Measurements from ENCODE around the gene TFAP2A.

TFAP2A gene

GRCh38 chr6:10404107-10404798 is 10.6 kb downstream of the TFAP2A start:
- peaks cover 88% of the 10 kb centered on the region for H3K27me3 ChIP-seq (ENCODE audit: control insufficient read depth, insufficient read depth, low read length)
- no peaks in the 10 kb centered on the region for H3K9me3 ChIP-seq (ENCODE audit: control insufficient read depth, insufficient read depth, low read length)
- peak overlapping the region; percentile 91 for H3K4me3 ChIP-seq (ENCODE audit: low read depth, low read length)
- peak overlapping the region; percentile 80 for H3K27ac ChIP-seq (ENCODE audit: low read depth, low read length)
- H3K4me1 ChIP-seq (ENCODE audit: control insufficient read depth, insufficient read depth, low read length), result peaks cover 59% of the 10 kb centered on the region
- peak overlapping the region; percentile 76 for H3K9ac ChIP-seq (ENCODE audit: low read depth, low read length)
- no peaks in the 10 kb centered on the region for H3K36me3 ChIP-seq (ENCODE audit: control insufficient read depth, insufficient read depth, low read length)

DNA sequence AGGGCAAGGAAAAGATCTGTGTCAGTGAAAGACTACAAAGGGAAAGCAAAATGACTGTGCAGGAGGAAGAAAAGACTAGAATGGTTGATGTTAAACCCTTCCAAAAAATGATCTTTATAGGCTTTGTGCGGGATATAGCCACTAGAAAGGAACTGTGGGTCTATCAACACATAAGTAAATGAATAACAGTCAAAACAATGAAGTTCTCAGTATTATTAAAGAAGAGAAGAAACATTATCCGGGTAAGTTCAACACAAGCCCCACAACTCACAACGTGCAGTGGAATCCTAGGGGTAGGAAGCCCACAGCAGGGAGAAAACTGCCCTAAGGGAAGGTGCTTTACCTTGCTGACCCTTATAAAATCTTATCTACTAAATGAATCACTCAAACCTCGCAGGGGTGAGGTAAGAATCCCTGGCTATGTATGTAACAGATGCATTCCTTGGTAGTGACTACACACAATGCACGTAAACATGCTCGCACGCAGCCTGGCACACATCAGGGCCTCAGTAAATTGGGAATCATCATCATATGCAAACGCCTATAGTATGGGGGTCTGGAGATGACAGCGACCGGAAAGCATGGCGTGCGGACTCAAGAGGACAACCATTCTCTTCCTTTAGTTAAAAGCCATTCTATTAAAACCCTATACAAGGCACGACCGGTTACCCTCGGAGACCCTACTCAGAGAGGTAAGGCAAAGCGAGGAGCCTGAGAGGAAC is 11.3 kb downstream of the TFAP2A start:
- H3K27ac ChIP-seq (ENCODE audit: low read depth, low read length), result peak overlapping the region; percentile 71
- peaks cover 62% of the 10 kb centered on the region for H3K4me1 ChIP-seq (ENCODE audit: control insufficient read depth, insufficient read depth, low read length)
- H3K36me3 ChIP-seq (ENCODE audit: control insufficient read depth, insufficient read depth, low read length), result no peaks in the 10 kb centered on the region
- H3K9me3 ChIP-seq (ENCODE audit: control insufficient read depth, insufficient read depth, low read length), result no peaks in the 10 kb centered on the region
- peaks cover 88% of the 10 kb centered on the region for H3K27me3 ChIP-seq (ENCODE audit: control insufficient read depth, insufficient read depth, low read length)
- H3K9ac ChIP-seq (ENCODE audit: low read depth, low read length), result no peak overlapping the region
- H3K4me3 ChIP-seq (ENCODE audit: low read depth, low read length), result peak overlapping the region; percentile 65

DNA sequence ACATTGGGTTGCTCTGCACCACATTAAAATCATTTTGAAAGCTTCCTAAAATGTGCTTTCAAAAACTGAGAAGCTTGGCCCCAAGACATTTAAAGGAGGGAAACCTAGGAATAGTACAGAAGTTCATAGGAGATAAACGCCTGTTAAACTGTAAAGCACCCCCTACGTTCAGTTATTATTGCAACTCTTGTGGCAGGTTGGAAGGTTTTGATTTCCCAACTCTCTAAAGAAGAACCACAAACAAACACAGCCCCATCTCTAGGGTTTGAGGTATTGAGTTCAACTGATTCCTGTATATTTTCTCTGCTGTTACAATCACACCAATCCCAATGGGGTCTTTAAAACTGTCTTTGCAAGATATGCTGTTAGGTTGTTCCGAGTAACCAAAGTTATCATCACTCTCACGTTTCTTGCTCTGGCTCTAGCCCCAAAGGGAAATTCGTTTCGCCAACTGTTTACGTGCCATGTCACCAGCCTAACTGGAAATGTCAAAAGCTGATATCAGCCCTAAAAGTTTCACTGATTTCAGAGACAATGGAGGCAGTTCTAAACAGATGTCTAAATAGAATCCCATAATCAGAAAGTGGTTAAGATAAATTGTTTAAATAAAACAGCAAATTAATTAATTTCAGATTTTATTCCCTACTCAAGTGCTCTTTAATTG is 12.1 kb downstream of the TFAP2A start:
- no peak overlapping the region for H3K27ac ChIP-seq (ENCODE audit: low read depth, low read length)
- no peaks in the 10 kb centered on the region for H3K9me3 ChIP-seq (ENCODE audit: control insufficient read depth, insufficient read depth, low read length)
- no peak overlapping the region for H3K4me3 ChIP-seq (ENCODE audit: low read depth, low read length)
- H3K9ac ChIP-seq (ENCODE audit: low read depth, low read length), result no peak overlapping the region
- H3K36me3 ChIP-seq (ENCODE audit: control insufficient read depth, insufficient read depth, low read length), result no peaks in the 10 kb centered on the region
- peaks cover 57% of the 10 kb centered on the region for H3K4me1 ChIP-seq (ENCODE audit: control insufficient read depth, insufficient read depth, low read length)
- H3K27me3 ChIP-seq (ENCODE audit: control insufficient read depth, insufficient read depth, low read length), result peaks cover 88% of the 10 kb centered on the region

DNA sequence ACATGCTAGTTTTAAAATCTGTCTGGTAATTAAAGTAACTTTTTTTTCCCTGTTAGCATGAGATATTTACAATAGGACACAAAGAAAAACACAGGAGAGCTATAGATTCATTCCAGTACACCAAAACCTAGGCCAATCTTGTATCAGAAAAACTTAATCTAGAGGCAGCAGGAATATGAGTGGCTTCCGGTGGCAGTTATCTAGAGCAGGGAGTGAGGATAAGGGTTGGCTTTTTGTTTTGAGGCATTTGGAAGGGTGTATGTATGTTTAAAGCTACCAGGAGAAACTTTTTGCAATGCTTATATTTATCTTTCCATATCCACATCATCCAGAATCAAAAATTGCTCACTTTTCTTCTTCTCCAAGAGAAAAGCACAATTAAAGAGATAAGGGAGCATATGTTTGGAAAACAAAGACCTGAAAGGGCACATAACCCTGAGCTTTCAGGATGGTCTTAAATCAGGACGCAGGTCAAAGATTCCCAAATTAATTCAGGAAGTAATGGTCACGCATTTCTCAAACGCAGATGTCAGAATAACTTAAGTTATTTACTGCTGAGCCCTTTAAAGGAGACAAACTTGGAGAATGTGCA is 13.1 kb downstream of the TFAP2A start:
- Histone ChIP-seq H3K27me3 (ENCODE audit: control insufficient read depth, insufficient read depth, low read length) (peaks cover 88% of the 10 kb centered on the region), H3K4me3 (ENCODE audit: low read depth, low read length) (no peak overlapping the region), H3K4me1 (ENCODE audit: control insufficient read depth, insufficient read depth, low read length) (peaks cover 55% of the 10 kb centered on the region), H3K9ac (ENCODE audit: low read depth, low read length) (no peak overlapping the region), H3K27ac (ENCODE audit: low read depth, low read length) (no peak overlapping the region), H3K9me3 (ENCODE audit: control insufficient read depth, insufficient read depth, low read length) (no peaks in the 10 kb centered on the region), H3K36me3 (ENCODE audit: control insufficient read depth, insufficient read depth, low read length) (no peaks in the 10 kb centered on the region)

GRCh38 chr6:10401004-10401536 is 13.8 kb downstream of the TFAP2A start:
- no peaks in the 10 kb centered on the region for H3K9me3 ChIP-seq (ENCODE audit: control insufficient read depth, insufficient read depth, low read length)
- no peak overlapping the region for H3K4me3 ChIP-seq (ENCODE audit: low read depth, low read length)
- no peak overlapping the region for H3K27ac ChIP-seq (ENCODE audit: low read depth, low read length)
- H3K36me3 ChIP-seq (ENCODE audit: control insufficient read depth, insufficient read depth, low read length), result no peaks in the 10 kb centered on the region
- peaks cover 52% of the 10 kb centered on the region for H3K4me1 ChIP-seq (ENCODE audit: control insufficient read depth, insufficient read depth, low read length)
- H3K9ac ChIP-seq (ENCODE audit: low read depth, low read length), result no peak overlapping the region
- H3K27me3 ChIP-seq (ENCODE audit: control insufficient read depth, insufficient read depth, low read length), result peaks cover 86% of the 10 kb centered on the region

- Histone ChIP-seq H3K36me3 (ENCODE audit: control insufficient read depth, insufficient read depth, low read length) (no peaks in the 10 kb centered on the region), H3K9ac (ENCODE audit: low read depth, low read length) (no peak overlapping the region), H3K4me1 (ENCODE audit: control insufficient read depth, insufficient read depth, low read length) (peaks cover 52% of the 10 kb centered on the region), H3K27ac (ENCODE audit: low read depth, low read length) (no peak overlapping the region), H3K27me3 (ENCODE audit: control insufficient read depth, insufficient read depth, low read length) (peaks cover 86% of the 10 kb centered on the region), H3K4me3 (ENCODE audit: low read depth, low read length) (no peak overlapping the region), H3K9me3 (ENCODE audit: control insufficient read depth, insufficient read depth, low read length) (no peaks in the 10 kb centered on the region)
Measured at GRCh38 chr6:10400330-10400729, 14.5 kb downstream of the TFAP2A start.

GRCh38 chr6:10399451-10399850 is 15.4 kb downstream of the TFAP2A start:
- H3K4me3 ChIP-seq (ENCODE audit: low read depth, low read length), result no peak overlapping the region
- H3K27me3 ChIP-seq (ENCODE audit: control insufficient read depth, insufficient read depth, low read length), result peaks cover 90% of the 10 kb centered on the region
- no peak overlapping the region for H3K27ac ChIP-seq (ENCODE audit: low read depth, low read length)
- H3K36me3 ChIP-seq (ENCODE audit: control insufficient read depth, insufficient read depth, low read length), result no peaks in the 10 kb centered on the region
- H3K9ac ChIP-seq (ENCODE audit: low read depth, low read length), result no peak overlapping the region
- no peaks in the 10 kb centered on the region for H3K9me3 ChIP-seq (ENCODE audit: control insufficient read depth, insufficient read depth, low read length)
- peaks cover 55% of the 10 kb centered on the region for H3K4me1 ChIP-seq (ENCODE audit: control insufficient read depth, insufficient read depth, low read length)

DNA sequence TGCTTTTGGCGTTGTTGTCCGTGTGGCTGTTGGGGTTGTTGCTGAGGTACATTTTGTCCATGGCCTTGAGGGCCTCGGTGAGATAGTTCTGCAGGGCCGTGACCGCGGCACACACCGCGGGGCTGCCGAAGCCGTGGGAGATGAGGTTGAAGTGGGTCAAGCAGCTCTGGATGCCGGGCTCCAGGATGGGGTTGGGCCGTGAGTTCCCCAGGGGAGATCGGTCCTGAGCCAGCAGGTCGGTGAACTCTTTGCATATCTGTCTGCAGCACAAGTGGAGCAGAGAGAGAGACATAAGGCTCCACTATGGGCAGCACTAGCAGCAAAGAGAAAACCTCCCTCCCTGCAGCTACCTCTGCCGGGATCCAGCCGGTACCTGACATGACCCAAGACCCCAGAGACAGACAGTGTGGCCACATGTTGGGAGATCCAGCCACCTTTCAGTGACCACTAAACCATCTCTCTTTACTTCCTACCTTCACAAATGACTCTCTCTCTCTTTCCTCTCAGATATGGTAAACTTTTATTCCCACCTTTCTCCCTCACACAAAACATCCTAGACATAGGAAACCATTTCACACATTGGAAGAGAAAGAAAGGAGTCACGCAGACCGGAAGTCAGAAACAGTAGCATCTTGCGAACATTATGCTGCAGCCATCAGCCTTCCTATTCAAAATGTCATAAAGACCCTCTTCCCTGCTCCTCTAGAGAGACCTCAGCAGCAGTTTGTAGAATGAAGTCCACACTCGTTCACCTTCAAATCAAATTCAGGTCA is 16.2 kb downstream of the TFAP2A start:
- H3K36me3 ChIP-seq (ENCODE audit: control insufficient read depth, insufficient read depth, low read length), result no peaks in the 10 kb centered on the region
- H3K27ac ChIP-seq (ENCODE audit: low read depth, low read length), result no peak overlapping the region
- peaks cover 98% of the 10 kb centered on the region for H3K27me3 ChIP-seq (ENCODE audit: control insufficient read depth, insufficient read depth, low read length)

DNA sequence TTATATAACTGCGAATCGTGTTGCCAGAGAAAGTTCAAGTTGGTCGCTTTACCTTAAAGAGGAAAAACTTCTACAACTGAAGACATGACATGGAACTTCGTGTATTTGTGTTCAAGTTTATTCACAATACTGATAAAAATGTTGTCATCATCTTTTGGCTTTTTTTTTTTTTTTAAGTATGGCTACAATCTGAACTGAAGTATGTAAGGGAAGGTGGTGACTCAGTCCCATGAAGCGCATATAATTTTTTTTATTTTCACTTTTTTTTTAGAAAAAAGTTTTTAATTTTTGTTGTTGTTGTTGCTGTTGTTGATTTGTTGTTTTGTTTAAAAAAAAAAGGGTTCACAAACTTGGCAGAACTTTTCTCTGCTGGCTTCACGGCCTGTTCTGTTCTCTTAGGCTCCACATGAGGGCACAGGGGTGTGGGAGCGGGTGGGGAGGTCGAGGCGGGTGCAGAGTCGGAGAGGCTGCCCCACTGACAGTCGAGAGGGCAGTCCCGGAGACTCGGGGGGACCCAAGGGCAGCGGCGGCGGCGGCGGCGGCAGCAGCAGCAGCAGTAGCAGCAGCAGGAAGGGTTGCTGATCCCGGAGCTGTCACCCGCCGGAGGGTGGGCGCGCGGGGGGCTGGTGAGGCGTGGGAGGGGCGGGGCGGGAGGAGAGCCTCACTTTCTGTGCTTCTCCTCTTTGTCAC is 17.0 kb downstream of the TFAP2A start:
- Histone ChIP-seq H3K27me3 (ENCODE audit: control insufficient read depth, insufficient read depth, low read length) (peaks cover 98% of the 10 kb centered on the region), H3K4me3 (ENCODE audit: low read depth, low read length) (no peak overlapping the region), H3K9me3 (ENCODE audit: control insufficient read depth, insufficient read depth, low read length) (no peaks in the 10 kb centered on the region), H3K4me1 (ENCODE audit: control insufficient read depth, insufficient read depth, low read length) (peaks cover 53% of the 10 kb centered on the region), H3K9ac (ENCODE audit: low read depth, low read length) (no peak overlapping the region), H3K36me3 (ENCODE audit: control insufficient read depth, insufficient read depth, low read length) (no peaks in the 10 kb centered on the region), H3K27ac (ENCODE audit: low read depth, low read length) (no peak overlapping the region)

More for the DNA sequence above, 16.2 kb downstream of the TFAP2A start:
- Histone ChIP-seq H3K9me3 (ENCODE audit: control insufficient read depth, insufficient read depth, low read length) (no peaks in the 10 kb centered on the region), H3K9ac (ENCODE audit: low read depth, low read length) (no peak overlapping the region), H3K4me1 (ENCODE audit: control insufficient read depth, insufficient read depth, low read length) (peaks cover 56% of the 10 kb centered on the region), H3K4me3 (ENCODE audit: low read depth, low read length) (peak overlapping the region; percentile 20)

- Histone ChIP-seq H3K27me3 (ENCODE audit: control insufficient read depth, insufficient read depth, low read length) (peaks cover 98% of the 10 kb centered on the region), H3K9me3 (ENCODE audit: control insufficient read depth, insufficient read depth, low read length) (no peaks in the 10 kb centered on the region), H3K4me1 (ENCODE audit: control insufficient read depth, insufficient read depth, low read length) (peaks cover 61% of the 10 kb centered on the region), H3K4me3 (ENCODE audit: low read depth, low read length) (no peak overlapping the region), H3K27ac (ENCODE audit: low read depth, low read length) (no peak overlapping the region), H3K36me3 (ENCODE audit: control insufficient read depth, insufficient read depth, low read length) (no peaks in the 10 kb centered on the region), H3K9ac (ENCODE audit: low read depth, low read length) (no peak overlapping the region)
Measured at GRCh38 chr6:10396785-10397184, 18.1 kb downstream of the TFAP2A start.

Data from HUES48 (cell line).